ENCODE data around the gene CTTNBP2. TPM values are rescaled to one million over a fixed set of nuclear protein-coding genes. Genes with fewer than 3 reads are reported as not detected.

The CTTNBP2 gene
- total RNA-seq, 1 donor from 2014 or later = 6.6 TPM

DNA sequence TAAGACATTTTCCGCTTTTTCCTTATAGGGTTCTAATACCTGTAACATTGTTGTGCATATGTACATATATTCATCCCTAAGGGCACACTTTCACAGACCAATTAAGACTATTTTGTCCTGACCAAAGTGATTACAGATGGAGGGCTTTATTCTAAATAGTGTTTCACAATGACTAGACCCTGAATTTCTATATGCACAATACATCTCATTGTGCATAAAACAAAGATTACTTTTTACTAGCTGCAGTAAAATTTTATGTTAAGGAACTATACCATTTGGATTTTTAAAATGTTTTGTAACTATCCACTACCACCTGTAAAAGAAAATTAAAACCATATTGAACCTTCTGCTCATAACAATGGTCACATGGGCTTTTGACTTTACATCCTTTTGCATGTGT lies 87.8 kb downstream of the CTTNBP2 start:
- H3K27me3 ChIP-seq (ENCODE audit: low read depth) = no peaks in the 10 kb centered on the region

DNA sequence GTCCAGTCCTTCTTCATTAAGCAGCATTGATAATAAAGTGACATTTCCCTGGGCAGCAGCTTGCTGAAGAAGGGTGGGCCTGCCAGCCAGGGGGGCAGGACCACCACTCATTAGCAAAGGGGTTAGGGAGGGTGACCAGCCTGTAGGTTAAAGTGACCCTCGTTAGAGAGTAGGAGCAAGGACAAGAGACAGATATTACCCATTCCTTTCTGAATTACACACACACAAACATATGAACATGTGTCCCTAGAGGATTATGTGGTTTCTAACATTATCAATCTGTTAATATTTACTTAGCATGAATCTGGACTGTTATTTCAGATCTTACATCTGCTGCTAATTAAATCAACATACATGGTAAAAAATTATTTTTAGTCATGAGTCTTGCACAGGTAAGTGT lies 88.9 kb downstream of the CTTNBP2 start:
- intact Hi-C loops (cut with DNase I) = no loop called here
- no peak overlapping the region for H3K4me3 ChIP-seq
- H3K4me1 ChIP-seq = no peaks in the 10 kb centered on the region
- H3K27ac ChIP-seq = no peak overlapping the region
- ATAC-seq (no peak), DNase-seq (no peak)
- no peaks in the 10 kb centered on the region for H3K9me3 ChIP-seq
- H3K27me3 ChIP-seq (ENCODE audit: low read depth) = no peaks in the 10 kb centered on the region
- H3K36me3 ChIP-seq = no peaks in the 10 kb centered on the region
- TF ChIP-seq, protein P1, sequence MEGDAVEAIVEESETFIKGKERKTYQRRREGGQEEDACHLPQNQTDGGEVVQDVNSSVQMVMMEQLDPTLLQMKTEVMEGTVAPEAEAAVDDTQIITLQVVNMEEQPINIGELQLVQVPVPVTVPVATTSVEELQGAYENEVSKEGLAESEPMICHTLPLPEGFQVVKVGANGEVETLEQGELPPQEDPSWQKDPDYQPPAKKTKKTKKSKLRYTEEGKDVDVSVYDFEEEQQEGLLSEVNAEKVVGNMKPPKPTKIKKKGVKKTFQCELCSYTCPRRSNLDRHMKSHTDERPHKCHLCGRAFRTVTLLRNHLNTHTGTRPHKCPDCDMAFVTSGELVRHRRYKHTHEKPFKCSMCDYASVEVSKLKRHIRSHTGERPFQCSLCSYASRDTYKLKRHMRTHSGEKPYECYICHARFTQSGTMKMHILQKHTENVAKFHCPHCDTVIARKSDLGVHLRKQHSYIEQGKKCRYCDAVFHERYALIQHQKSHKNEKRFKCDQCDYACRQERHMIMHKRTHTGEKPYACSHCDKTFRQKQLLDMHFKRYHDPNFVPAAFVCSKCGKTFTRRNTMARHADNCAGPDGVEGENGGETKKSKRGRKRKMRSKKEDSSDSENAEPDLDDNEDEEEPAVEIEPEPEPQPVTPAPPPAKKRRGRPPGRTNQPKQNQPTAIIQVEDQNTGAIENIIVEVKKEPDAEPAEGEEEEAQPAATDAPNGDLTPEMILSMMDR (IDR thresholded peaks at IDR 0.05) = no peak

More for the DNA sequence above, 87.8 kb downstream of the CTTNBP2 start:
- TF ChIP-seq, protein P1 (IDR thresholded peaks at IDR 0.05) = no peak
- H3K36me3 ChIP-seq = no peaks in the 10 kb centered on the region
- H3K27ac ChIP-seq = no peak overlapping the region
- H3K4me3 ChIP-seq = no peak overlapping the region
- ATAC-seq = no peak
- intact Hi-C loops (cut with DNase I) = no loop called here
- no peaks in the 10 kb centered on the region for H3K9me3 ChIP-seq
- DNase-seq = no peak
- no peaks in the 10 kb centered on the region for H3K4me1 ChIP-seq

DNA sequence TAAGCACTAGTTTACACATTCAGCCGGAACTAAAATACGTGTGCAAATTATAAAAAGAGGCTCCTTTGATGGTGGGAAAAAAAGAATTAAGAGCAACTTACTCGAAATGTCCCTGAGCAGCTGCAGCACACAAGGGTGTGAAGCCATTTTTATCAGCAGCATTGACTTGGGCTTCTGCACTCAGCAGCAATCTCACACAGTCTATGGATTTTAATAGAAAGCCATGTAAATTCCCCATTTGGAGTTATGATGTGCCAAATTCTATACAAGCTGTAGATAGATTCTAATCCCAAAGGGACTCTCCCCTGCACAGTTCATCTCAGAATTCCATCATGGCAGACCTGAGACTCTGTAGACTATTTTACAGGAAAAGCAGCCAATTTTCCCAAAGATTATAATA lies 90.5 kb downstream of the CTTNBP2 start:
- Histone ChIP-seq H3K36me3 (no peaks in the 10 kb centered on the region), H3K27ac (no peak overlapping the region), H3K4me3 (no peak overlapping the region), H3K4me1 (no peaks in the 10 kb centered on the region), H3K27me3 (ENCODE audit: low read depth) (no peaks in the 10 kb centered on the region), H3K9me3 (no peaks in the 10 kb centered on the region)
- DNase-seq (no peak), ATAC-seq (no peak)
- intact Hi-C loops (cut with DNase I) = no loop called here
- TF ChIP-seq, protein P1 (IDR thresholded peaks at IDR 0.05) = no peak

DNA sequence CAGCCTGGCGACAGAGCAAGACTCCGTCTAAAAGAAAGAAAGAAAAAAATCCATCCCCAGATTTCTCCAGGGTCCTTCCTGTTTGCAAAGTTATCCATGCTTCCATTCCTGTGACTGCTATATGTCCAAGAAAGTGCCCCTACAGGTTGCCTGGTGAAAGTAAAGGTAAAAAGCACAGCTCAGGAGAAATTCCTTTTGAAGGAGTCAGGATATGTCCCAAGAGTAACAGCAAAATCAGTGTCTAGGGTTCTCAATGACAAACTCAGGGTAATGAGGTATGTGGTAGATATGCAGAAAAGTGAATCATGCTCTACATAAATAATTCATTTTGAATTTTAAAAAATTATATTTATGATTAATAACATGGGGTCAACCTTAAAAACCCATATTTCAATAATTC lies 91.5 kb downstream of the CTTNBP2 start:
- Histone ChIP-seq H3K27ac (no peak overlapping the region), H3K27me3 (ENCODE audit: low read depth) (no peaks in the 10 kb centered on the region), H3K36me3 (no peaks in the 10 kb centered on the region), H3K9me3 (no peaks in the 10 kb centered on the region), H3K4me1 (no peaks in the 10 kb centered on the region), H3K4me3 (no peak overlapping the region)
- no peak for ATAC-seq
- no peak for DNase-seq
- TF ChIP-seq, protein P1 (IDR thresholded peaks at IDR 0.05) = no peak
- intact Hi-C loops (cut with DNase I) = no loop called here

DNA sequence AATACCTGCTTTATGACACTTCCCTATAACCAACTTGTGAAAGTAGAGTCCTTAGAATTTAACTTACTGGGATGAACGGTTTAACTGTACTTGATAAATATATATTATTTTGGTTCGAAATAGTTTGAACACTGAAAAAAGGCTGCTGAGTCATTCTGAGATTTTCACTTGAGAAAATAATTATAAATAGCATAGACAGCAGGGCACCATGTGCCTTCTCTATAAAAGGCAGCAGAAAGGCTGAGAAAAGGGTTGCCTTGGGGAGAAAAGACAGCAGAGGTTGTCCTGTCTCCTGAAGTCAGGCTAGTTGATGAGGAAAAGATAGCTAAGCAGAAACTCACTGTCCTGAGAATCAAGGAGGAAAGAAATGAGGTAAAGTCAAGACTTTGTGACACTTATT lies 92.4 kb downstream of the CTTNBP2 start:
- DNase-seq (no peak), ATAC-seq (no peak)
- H3K9me3 ChIP-seq = no peaks in the 10 kb centered on the region
- intact Hi-C loops (cut with DNase I) = no loop called here
- H3K4me1 ChIP-seq = no peaks in the 10 kb centered on the region
- TF ChIP-seq, protein P1 (IDR thresholded peaks at IDR 0.05) = no peak
- H3K27ac ChIP-seq = no peak overlapping the region
- H3K27me3 ChIP-seq (ENCODE audit: low read depth) = no peaks in the 10 kb centered on the region
- no peak overlapping the region for H3K4me3 ChIP-seq
- H3K36me3 ChIP-seq = no peaks in the 10 kb centered on the region
